ENCODE data around the gene BPIFA2. TPM values are rescaled to one million over a fixed set of nuclear protein-coding genes. Genes with fewer than 3 reads are reported as not detected.
A peak's percentile ranks its signal among the peaks of the same experiment; 100 is the strongest.

Gene BPIFA2
- total RNA-seq, 2 donors from 2014 or later = not detected

GRCh38 chr20:33139467-33139866, 28.5 kb upstream of the BPIFA2 start:
- Histone ChIP-seq H3K9me3 (ENCODE audit: control insufficient read depth, low read length) (no peaks in the 10 kb centered on the region), H3K9ac (ENCODE audit: extremely low read depth, low read length, poor library complexity, severe bottlenecking) (no peak overlapping the region), H3K4me1 (ENCODE audit: control insufficient read depth, insufficient read depth, low read length) (no peaks in the 10 kb centered on the region), H3K4me3 (ENCODE audit: low read length) (no peak overlapping the region), H3K36me3 (ENCODE audit: control insufficient read depth, insufficient read depth, low read length) (no peaks in the 10 kb centered on the region), H3K27me3 (ENCODE audit: control insufficient read depth, insufficient read depth, low read length, poor library complexity, severe bottlenecking) (peaks cover 5% of the 10 kb centered on the region), H3K27ac (ENCODE audit: low read depth, low read length) (no peak overlapping the region)
- Mint-ChIP-seq H3K4me3 (no peak overlapping the region), H3K27me3 (ENCODE audit: insufficient read depth) (peaks cover 15% of the 10 kb centered on the region), H3K9me3 (peaks cover 14% of the 10 kb centered on the region), H3K36me3 (ENCODE audit: low read depth) (no peaks in the 10 kb centered on the region), H3K4me1 (no peaks in the 10 kb centered on the region), H3K27ac (no peak overlapping the region)
- peak; percentile 14 for DNase-seq
- no peak for TF ChIP-seq CTCF (conservative IDR thresholded peaks at IDR 0.05)

- TF ChIP-seq CTCF (conservative IDR thresholded peaks at IDR 0.05) = no peak
- no peak overlapping the region for H3K4me3 ChIP-seq (ENCODE audit: low read length)
- H3K9ac ChIP-seq (ENCODE audit: extremely low read depth, low read length, poor library complexity, severe bottlenecking) = no peak overlapping the region
- Mint-ChIP-seq H3K4me1 (peaks cover 2% of the 10 kb centered on the region), H3K4me3 (no peak overlapping the region), H3K36me3 (ENCODE audit: low read depth) (no peaks in the 10 kb centered on the region), H3K27me3 (ENCODE audit: insufficient read depth) (peaks cover 26% of the 10 kb centered on the region), H3K27ac (no peak overlapping the region), H3K9me3 (peaks cover 6% of the 10 kb centered on the region)
- peaks cover 20% of the 10 kb centered on the region for H3K27me3 ChIP-seq (ENCODE audit: control insufficient read depth, insufficient read depth, low read length, poor library complexity, severe bottlenecking)
- no peak overlapping the region for H3K27ac ChIP-seq (ENCODE audit: low read depth, low read length)
- H3K36me3 ChIP-seq (ENCODE audit: control insufficient read depth, insufficient read depth, low read length) = no peaks in the 10 kb centered on the region
- WGBS, 2 experiments (ENCODE audit: insufficient coverage in 1 of 2, insufficient read length in 1 of 2) = 88 to 89% methylated on average over 5 of the region's 5 CpGs
- peak; percentile 11 for DNase-seq
- H3K4me1 ChIP-seq (ENCODE audit: control insufficient read depth, insufficient read depth, low read length) = no peaks in the 10 kb centered on the region
- H3K9me3 ChIP-seq (ENCODE audit: control insufficient read depth, low read length) = no peaks in the 10 kb centered on the region
These were observed 22.4 kb upstream of the BPIFA2 start for GRCh38 chr20:33145521-33145920.

GRCh38 chr20:33147299-33147698, 20.7 kb upstream of the BPIFA2 start:
- Histone ChIP-seq H3K4me3 (ENCODE audit: low read length) (no peak overlapping the region), H3K4me1 (ENCODE audit: control insufficient read depth, insufficient read depth, low read length) (no peaks in the 10 kb centered on the region), H3K9ac (ENCODE audit: extremely low read depth, low read length, poor library complexity, severe bottlenecking) (no peak overlapping the region), H3K27ac (ENCODE audit: low read depth, low read length) (no peak overlapping the region), H3K9me3 (ENCODE audit: control insufficient read depth, low read length) (no peaks in the 10 kb centered on the region), H3K27me3 (ENCODE audit: control insufficient read depth, insufficient read depth, low read length, poor library complexity, severe bottlenecking) (peaks cover 17% of the 10 kb centered on the region), H3K36me3 (ENCODE audit: control insufficient read depth, insufficient read depth, low read length) (no peaks in the 10 kb centered on the region)
- Mint-ChIP-seq H3K9me3 (peaks cover 6% of the 10 kb centered on the region), H3K36me3 (ENCODE audit: low read depth) (no peaks in the 10 kb centered on the region), H3K27ac (no peak overlapping the region), H3K4me3 (no peak overlapping the region), H3K4me1 (peaks cover 10% of the 10 kb centered on the region), H3K27me3 (ENCODE audit: insufficient read depth) (peaks cover 26% of the 10 kb centered on the region)
- WGBS, 2 experiments (ENCODE audit: insufficient coverage in 1 of 2, insufficient read length in 1 of 2) = 83 to 87% methylated on average over 2 to 5 of the region's 5 CpGs
- no peak for TF ChIP-seq CTCF (conservative IDR thresholded peaks at IDR 0.05)
- DNase-seq = peak; percentile 3

Measured in endodermal cell (in vitro differentiated cells).